BJ (cell line): ENCODE measurements around the gene DNAJC6. TPM values are rescaled to one million over a fixed set of nuclear protein-coding genes. Genes with fewer than 3 reads are reported as not detected.

Experiments
- CTCF ChIA-PET: fragments of 350-600 bp; formaldehyde crosslinking; extraction: SDS; loops from one replicate; lab custom pipeline; 2021; ENCODE audit warnings: antibody characterized with exemption, inconsistent platforms; lab: Yijun Ruan, JAX
- POLR2A ChIA-PET: fragments of 300-600 bp; sonication (Branson Sonifier 250); formaldehyde crosslinking; extraction: SDS; loops from one replicate; lab custom pipeline; 2021; ENCODE audit warnings: antibody characterized with exemption; lab: Charles Lee
- DNase-seq: peaks from one replicate; pipeline ENCODE4 v3.0.0-alpha.2; 2011; ENCODE audit warnings: low read depth
- H3K27me3 ChIP-seq: 2 replicates; pipeline ENCODE4 v1.6.0; 2011; ENCODE audit warnings: low read length; ENCODE audit not compliant: control insufficient read depth, insufficient read depth
- H3K36me3 ChIP-seq: 2 replicates; pipeline ENCODE4 v1.5.1; 2011; ENCODE audit warnings: low read length; ENCODE audit not compliant: control insufficient read depth, insufficient read depth
- H3K4me3 ChIP-seq: 2 replicates; pipeline ENCODE4 v1.5.1; 2011; ENCODE audit warnings: low read depth, mild to moderate bottlenecking, control low read depth, low read length
- polyA plus RNA-seq: library from polyadenylated mRNA; depleted of rRNA; stranded (reverse); fragments of >200 nt; gene quantifications from 2 replicates; pipeline ENCODE4 v1.2.3, GENCODE V29; 2011
- TF ChIP-seq, protein P1 (sequence below): IDR thresholded peaks from 2 replicates; pipeline ENCODE4 v1.5.1; 2011; ENCODE audit warnings: low read depth, mild to moderate bottlenecking, control low read depth, inconsistent platforms, low read length, moderate library complexity; ENCODE audit not compliant: insufficient read depth

DNAJC6 gene
- polyA plus RNA-seq, 1 experiment = 10.5 TPM

DNA sequence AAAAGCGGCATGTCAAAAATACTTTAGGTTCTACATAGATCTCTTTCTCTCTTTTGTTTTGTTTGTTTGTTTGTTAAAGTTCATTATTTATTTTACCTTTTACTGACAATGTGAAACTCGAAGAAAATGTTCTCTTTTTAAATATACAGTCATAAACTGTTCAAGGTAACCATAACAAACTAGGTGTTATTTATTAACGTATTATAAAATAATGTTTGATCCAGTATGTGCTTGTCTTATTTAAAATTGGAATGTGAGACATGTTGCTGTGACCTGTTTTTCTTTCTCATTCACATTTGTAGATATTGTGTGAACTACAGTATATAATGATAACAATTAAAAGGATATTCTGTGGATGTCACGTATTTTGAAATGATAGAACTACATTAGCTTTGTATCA lies 105.2 kb downstream of the DNAJC6 start:
- Histone ChIP-seq H3K27me3 (no peaks in the 10 kb centered on the region), H3K36me3 (no peaks in the 10 kb centered on the region; the same call in 1 of the 2 replicates), H3K4me3 (no peak overlapping the region)
- no peak for DNase-seq
- POLR2A ChIA-PET = no interaction called here
- TF ChIP-seq, protein P1, sequence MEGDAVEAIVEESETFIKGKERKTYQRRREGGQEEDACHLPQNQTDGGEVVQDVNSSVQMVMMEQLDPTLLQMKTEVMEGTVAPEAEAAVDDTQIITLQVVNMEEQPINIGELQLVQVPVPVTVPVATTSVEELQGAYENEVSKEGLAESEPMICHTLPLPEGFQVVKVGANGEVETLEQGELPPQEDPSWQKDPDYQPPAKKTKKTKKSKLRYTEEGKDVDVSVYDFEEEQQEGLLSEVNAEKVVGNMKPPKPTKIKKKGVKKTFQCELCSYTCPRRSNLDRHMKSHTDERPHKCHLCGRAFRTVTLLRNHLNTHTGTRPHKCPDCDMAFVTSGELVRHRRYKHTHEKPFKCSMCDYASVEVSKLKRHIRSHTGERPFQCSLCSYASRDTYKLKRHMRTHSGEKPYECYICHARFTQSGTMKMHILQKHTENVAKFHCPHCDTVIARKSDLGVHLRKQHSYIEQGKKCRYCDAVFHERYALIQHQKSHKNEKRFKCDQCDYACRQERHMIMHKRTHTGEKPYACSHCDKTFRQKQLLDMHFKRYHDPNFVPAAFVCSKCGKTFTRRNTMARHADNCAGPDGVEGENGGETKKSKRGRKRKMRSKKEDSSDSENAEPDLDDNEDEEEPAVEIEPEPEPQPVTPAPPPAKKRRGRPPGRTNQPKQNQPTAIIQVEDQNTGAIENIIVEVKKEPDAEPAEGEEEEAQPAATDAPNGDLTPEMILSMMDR = no peak
- CTCF ChIA-PET = interaction anchor here (0.7 kb wide), 1 partner anchor 273 kb away, joined by 4 read pairs; no protein-coding TSS in a partner anchor

DNA sequence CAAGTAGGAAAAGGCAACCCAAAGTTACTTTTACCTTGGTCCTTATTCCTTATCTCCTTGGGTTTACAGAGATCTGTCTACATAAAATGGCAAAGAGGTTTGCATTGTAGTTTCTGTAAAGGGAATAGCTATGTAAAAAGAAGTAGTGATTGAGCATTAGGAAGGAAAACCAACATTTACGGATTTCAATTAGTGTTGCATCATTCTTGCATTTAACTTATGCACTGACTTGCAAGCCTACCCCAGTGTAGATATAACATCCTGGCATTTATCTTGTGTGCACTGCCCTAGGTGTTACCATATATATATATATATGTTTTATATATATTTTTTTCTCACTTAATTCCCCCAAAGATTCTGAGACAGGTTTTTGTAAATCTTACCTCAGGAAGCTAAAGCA lies 107.4 kb downstream of the DNAJC6 start:
- POLR2A ChIA-PET = interaction anchor here (0.6 kb wide), 1 partner anchor 12 kb away, joined by 4 read pairs; no protein-coding TSS in a partner anchor
- CTCF ChIA-PET = interaction anchor here (0.9 kb wide), 2 partner anchors 17 to 271 kb away, joined by 3 read pairs; no protein-coding TSS in a partner anchor
- no peak overlapping the region for H3K4me3 ChIP-seq
- TF ChIP-seq, protein P1 = no peak
- H3K27me3 ChIP-seq = no peaks in the 10 kb centered on the region
- no peak for DNase-seq
- no peaks in the 10 kb centered on the region for H3K36me3 ChIP-seq

DNA sequence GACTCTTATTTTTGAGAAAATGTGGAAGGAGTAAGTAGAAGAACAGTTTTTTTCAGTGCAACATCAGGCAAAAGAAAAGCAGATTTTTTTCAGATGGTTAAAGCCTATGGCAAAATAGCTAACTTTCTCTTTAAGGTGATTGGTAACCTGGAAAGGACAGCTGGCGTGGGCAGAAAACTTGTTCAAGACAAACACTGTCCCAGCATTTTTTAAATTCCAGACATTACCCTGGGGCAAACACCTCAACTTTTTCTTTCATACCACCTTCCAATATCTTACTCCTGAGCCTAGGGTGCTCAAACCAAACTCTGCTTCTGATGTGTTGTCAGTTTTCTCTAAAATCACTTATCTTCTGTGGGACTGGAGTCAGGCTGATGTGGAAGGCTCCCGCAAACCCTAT lies 108.4 kb downstream of the DNAJC6 start:
- TF ChIP-seq, protein P1 = no peak
- ChIA-PET POLR2A (no interaction called here), CTCF (interaction anchor here (0.9 kb wide), 1 partner anchor 270 kb away, joined by 3 read pairs; no protein-coding TSS in a partner anchor)
- Histone ChIP-seq H3K36me3 (no peaks in the 10 kb centered on the region), H3K27me3 (no peaks in the 10 kb centered on the region), H3K4me3 (no peak overlapping the region)
- DNase-seq = no peak

DNA sequence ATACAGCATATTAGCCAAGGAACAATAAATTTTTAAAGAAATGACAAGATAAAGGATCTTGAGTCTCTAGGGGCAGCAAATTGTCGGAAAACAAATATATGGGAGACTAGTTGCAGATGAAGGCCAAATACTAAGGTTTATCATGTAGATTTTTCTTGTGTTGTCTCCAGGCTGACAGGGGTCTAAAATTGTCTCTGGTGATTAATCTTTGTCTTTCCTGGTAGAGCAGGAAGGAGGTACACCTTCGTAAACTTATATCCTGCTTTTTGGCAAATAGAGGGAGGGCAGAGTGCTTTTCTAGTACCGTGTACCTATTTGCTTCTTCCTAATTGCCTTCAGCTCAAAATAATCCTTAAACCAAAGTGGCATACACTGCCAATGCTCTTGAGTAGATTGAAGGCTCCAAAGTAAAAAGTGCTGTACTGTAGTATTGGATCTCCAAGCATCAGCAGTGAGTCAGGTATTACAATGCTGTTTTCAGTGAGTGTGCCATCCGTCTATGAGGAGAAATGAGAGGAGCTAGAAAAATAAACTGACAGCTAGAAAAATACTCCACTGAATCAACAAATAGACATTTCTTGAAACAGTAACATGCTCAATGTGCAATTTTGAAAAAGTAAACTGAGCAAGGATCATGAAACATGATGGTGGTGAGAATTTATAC lies 109.3 kb downstream of the DNAJC6 start:
- ChIA-PET POLR2A (interaction anchor here (0.5 kb wide), 1 partner anchor 26 kb away, joined by 3 read pairs; no protein-coding TSS in a partner anchor), CTCF (interaction anchor here (0.6 to 2.1 kb wide), 2 partner anchors 112 to 269 kb away, joined by 3 to 5 read pairs; no protein-coding TSS in a partner anchor)
- H3K27me3 ChIP-seq = no peaks in the 10 kb centered on the region
- no peak overlapping the region for H3K4me3 ChIP-seq
- DNase-seq = no peak
- H3K36me3 ChIP-seq = no peaks in the 10 kb centered on the region
- TF ChIP-seq, protein P1 = no peak
